ENCODE results near the gene ITPR3. TPM values are rescaled to one million over a fixed set of nuclear protein-coding genes. Genes with fewer than 3 reads are reported as not detected.
A peak's percentile ranks its signal among the peaks of the same experiment; 100 is the strongest.

Gene ITPR3
- total RNA-seq, 2 experiments from 2014 or later: 34.8 to 35.1 TPM

- CTCF ChIA-PET: interaction anchor here (0.6 to 2.9 kb wide), 11 partner anchors 12 to 381 kb away, joined by 3 to 17 read pairs (median 7); partner anchors contain the start of gene UQCC2
- Mint-ChIP-seq H3K4me1 (ENCODE audit: low read depth) (peaks cover 2% of the 10 kb centered on the region), H3K9me3 (no peaks in the 10 kb centered on the region), H3K27me3 (ENCODE audit: low read depth) (no peaks in the 10 kb centered on the region), H3K36me3 (ENCODE audit: low read depth) (no peaks in the 10 kb centered on the region), H3K27ac (no peak overlapping the region), H3K4me3 (no peak overlapping the region)
- intact Hi-C loops (cut with micrococcal nuclease): loop anchor here (1.0 to 10.0 kb wide), 6 partner anchors 17 to 410 kb away; partner anchors contain the start of gene UQCC2
- no peak for DNase-seq
These were observed 123.9 kb downstream of the ITPR3 start for GRCh38 chr6:33744895-33745546.

DNA sequence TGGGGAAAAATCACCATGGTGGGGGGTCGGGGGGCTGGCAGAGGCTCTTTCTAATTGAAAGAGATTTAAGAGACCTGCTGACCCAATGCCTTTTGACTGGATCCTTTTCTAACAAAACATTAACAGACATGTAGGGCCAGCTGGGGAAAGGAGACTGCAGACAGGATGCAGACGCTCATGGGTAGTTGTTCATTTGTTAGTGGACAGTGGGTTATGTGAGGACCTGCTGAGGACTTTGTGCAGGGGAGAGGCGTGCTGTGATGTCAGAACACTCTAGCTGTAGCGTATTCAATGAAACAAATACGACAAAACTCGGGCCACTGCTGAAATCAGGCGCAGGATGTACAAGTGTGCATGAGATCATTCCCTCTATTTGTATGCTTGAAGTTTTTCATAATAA, 124.4 kb downstream of the ITPR3 start:
- no peak overlapping the region for H3K27ac Mint-ChIP-seq
- intact Hi-C loops (cut with micrococcal nuclease): loop anchor here (2.0 to 10.0 kb wide), 2 partner anchors 25 to 409 kb away; no protein-coding TSS in a partner anchor
- no peak overlapping the region for H3K4me3 Mint-ChIP-seq
- no peaks in the 10 kb centered on the region for H3K9me3 Mint-ChIP-seq
- no peaks in the 10 kb centered on the region for H3K36me3 Mint-ChIP-seq (ENCODE audit: low read depth)
- H3K4me1 Mint-ChIP-seq (ENCODE audit: low read depth): peaks cover 2% of the 10 kb centered on the region
- DNase-seq: no peak
- H3K27me3 Mint-ChIP-seq (ENCODE audit: low read depth): no peaks in the 10 kb centered on the region
- CTCF ChIA-PET: interaction anchor here (0.7 to 2.4 kb wide), 7 partner anchors 22 to 282 kb away, joined by 3 to 15 read pairs (median 5); no protein-coding TSS in a partner anchor

Small RNAs within 50 kb of the gene (microRNA-seq; reads per million reads assigned to microRNA genes)
- gene MIR3934 (ENCODE audit: borderline microRNAs expressed, borderline replicate concordance): 20.3 reads per million, percentile 35 among the genes with 10 or more reads in this experiment

Other genes with a start within 250 kb of the ITPR3 start
- gene KIFC1, start 229.5 kb upstream of the ITPR3 start, total RNA-seq: 100 to 1,000 TPM; 107 TPM
- gene PHF1, start 210.3 kb upstream of the ITPR3 start, total RNA-seq: 10 to 100 TPM; 31.0 to 32.3 TPM
- gene CUTA, start 203.2 kb upstream of the ITPR3 start, total RNA-seq: 100 to 1,000 TPM; 163 to 181 TPM
- 10 to 100 TPM; 35.1 to 42.2 TPM for gene SYNGAP1, start 201.3 kb upstream of the ITPR3 start, total RNA-seq
- gene ZBTB9, start 166.7 kb upstream of the ITPR3 start, total RNA-seq: 1 to 10 TPM; 5.0 to 6.5 TPM
- 10 to 100 TPM; 38.3 to 41.1 TPM for gene BAK1, start 41.0 kb upstream of the ITPR3 start, total RNA-seq
- gene UQCC2, start 90.4 kb downstream of the ITPR3 start, total RNA-seq: 100 to 1,000 TPM; 199 to 205 TPM
- gene IP6K3, start 125.6 kb downstream of the ITPR3 start, total RNA-seq: not detected
- 10 to 100 TPM; 64.0 to 66.3 TPM for gene LEMD2, start 167.8 kb downstream of the ITPR3 start, total RNA-seq
- not detected for gene MLN, start 182.7 kb downstream of the ITPR3 start, total RNA-seq

All from activated naive CD4-positive, alpha-beta T cell treated with anti-CD3 and anti-CD28 coated beads for 36 hours (primary cell).